GM23338 (cell line): ENCODE measurements around the gene TEN1. TPM values are rescaled to one million over a fixed set of nuclear protein-coding genes. Genes with fewer than 3 reads are reported as not detected.

Experiments
- ATAC-seq: fragments of 200-7000 bp; cut with Tn5 transposase; 3 replicates; pipeline ENCODE4 v1.9.1; 2020
- DNase-seq: peaks from one replicate; pipeline ENCODE4 v3.0.0-alpha.2; 2015; ENCODE audit warnings: low spot score
- H2AFZ ChIP-seq: fragments of 200-600 bp; sonication (generic); 2 replicates; pipeline ENCODE4 v1.8.0; 2016; ENCODE audit warnings: antibody characterized with exemption, mild to moderate bottlenecking, moderate library complexity
- H3F3A ChIP-seq: fragments of 200-600 bp; sonication (generic); replicated peaks from 2 replicates; pipeline ENCODE4 v1.8.0; 2017; ENCODE audit warnings: antibody characterized with exemption, mixed run types, low read depth
- H3K27ac ChIP-seq: fragments of 200-600 bp; sonication (generic); 2 replicates; pipeline ENCODE4 v1.6.1; 2016; ENCODE audit warnings: low read depth
- H3K27me3 ChIP-seq: fragments of 200-600 bp; sonication (generic); 2 replicates; pipeline ENCODE4 v1.8.0; 2016; ENCODE audit warnings: mild to moderate bottlenecking, mixed run types, moderate library complexity; ENCODE audit not compliant: insufficient read depth
- H3K36me3 ChIP-seq: fragments of 200-600 bp; sonication (generic); 2 replicates; pipeline ENCODE4 v1.8.0; 2016; ENCODE audit warnings: mild to moderate bottlenecking; ENCODE audit not compliant: insufficient read depth
- H3K4me1 ChIP-seq: fragments of 200-600 bp; sonication (generic); 2 replicates; pipeline ENCODE4 v1.8.0; 2016; ENCODE audit warnings: mild to moderate bottlenecking, moderate library complexity; ENCODE audit not compliant: insufficient read depth
- H3K4me2 ChIP-seq: fragments of 200-600 bp; sonication (generic); 2 replicates; pipeline ENCODE4 v1.7.1; 2017; ENCODE audit warnings: mixed run types
- H3K4me3 ChIP-seq: fragments of 200-600 bp; sonication (generic); 2 replicates; pipeline ENCODE4 v1.6.1; 2016; ENCODE audit warnings: mixed run types
- H3K79me2 ChIP-seq: fragments of 200-600 bp; sonication (generic); replicated peaks from 2 replicates; pipeline ENCODE4 v1.8.0; 2017; ENCODE audit warnings: mild to moderate bottlenecking; ENCODE audit not compliant: insufficient read depth
- H3K9me2 ChIP-seq: fragments of 200-600 bp; sonication (generic); 2 replicates; pipeline ENCODE4 v1.8.0; 2017; ENCODE audit not compliant: insufficient read depth
- H4K20me1 ChIP-seq: fragments of 200-600 bp; sonication (generic); replicated peaks from 2 replicates; pipeline ENCODE4 v1.8.0; 2017; ENCODE audit warnings: mild to moderate bottlenecking; ENCODE audit not compliant: insufficient read depth
- H3K27ac Mint-ChIP-seq: 2 replicates; pipeline ENCODE4 v1.8.0; 2020; ENCODE audit warnings: inconsistent platforms, mild to moderate bottlenecking, moderate library complexity, mixed read lengths
- H3K27me3 Mint-ChIP-seq: 3 replicates; pipeline ENCODE4 v1.8.0; 2022; ENCODE audit warnings: low read depth, mild to moderate bottlenecking, moderate library complexity, mixed read lengths, inconsistent platforms; ENCODE audit not compliant: insufficient read depth, poor library complexity
- H3K36me3 Mint-ChIP-seq: 3 replicates; pipeline ENCODE4 v1.8.0; 2021; ENCODE audit warnings: low read depth, mild to moderate bottlenecking, inconsistent platforms, moderate library complexity, mixed read lengths
- H3K4me1 Mint-ChIP-seq: 3 replicates; pipeline ENCODE4 v1.8.0; 2020; ENCODE audit warnings: mild to moderate bottlenecking, inconsistent platforms, mixed read lengths
- H3K4me3 Mint-ChIP-seq: 3 replicates; pipeline ENCODE4 v1.8.0; 2021; ENCODE audit warnings: moderate library complexity, mild to moderate bottlenecking, inconsistent platforms, mixed read lengths
- H3K9me3 Mint-ChIP-seq: 3 replicates; pipeline ENCODE4 v1.8.0; 2020; ENCODE audit warnings: moderate library complexity, mild to moderate bottlenecking, inconsistent platforms, mixed read lengths
- CREB1 ChIP-seq: fragments of 250-450 bp; sonication (Bioruptor Pico); IDR thresholded peaks from 2 replicates; pipeline ENCODE4 v1.5.0; 2020; ENCODE audit warnings: low read depth, mild to moderate bottlenecking, moderate library complexity
- CTCF ChIP-seq, 2 experiments: fragments of 200-600 bp in 1 of 2; sonication (generic) in 1 of 2; conservative IDR thresholded peaks; 2 replicates each; pipeline versions ENCODE4 v1.5.1 to v1.6.1; 2016 to 2017; ENCODE audit warnings: antibody characterized with exemption in 2 of 2, low read depth in 2 of 2, mild to moderate bottlenecking in 2 of 2, moderate library complexity in 1 of 2
- ETS1 ChIP-seq: IDR thresholded peaks from 2 replicates; pipeline ENCODE4 v1.6.1; 2016; ENCODE audit warnings: antibody characterized with exemption
- EZH2 ChIP-seq: fragments of 200-600 bp; sonication (generic); IDR thresholded peaks from one replicate; pipeline ENCODE4 v1.8.0; 2017; ENCODE audit warnings: antibody characterized with exemption, mild to moderate bottlenecking, low read depth; ENCODE audit not compliant: unreplicated experiment
- EZH2phosphoT487 ChIP-seq: fragments of 200-600 bp; sonication (generic); IDR thresholded peaks from one replicate; pipeline ENCODE4 v1.8.1; 2018; ENCODE audit warnings: antibody characterized with exemption; ENCODE audit not compliant: unreplicated experiment
- JUNB ChIP-seq: IDR thresholded peaks from one replicate; pipeline ENCODE4 v1.6.1; 2016; ENCODE audit warnings: antibody characterized with exemption; ENCODE audit not compliant: unreplicated experiment
- NANOG ChIP-seq: IDR thresholded peaks from 2 replicates; pipeline ENCODE4 v1.6.1; 2016; ENCODE audit warnings: antibody characterized with exemption, borderline replicate concordance
- POLR2AphosphoS5 ChIP-seq: IDR thresholded peaks from 2 replicates; pipeline ENCODE4 v1.6.1; 2016; ENCODE audit warnings: antibody characterized with exemption, low read depth
- REST ChIP-seq: IDR thresholded peaks from one replicate; pipeline ENCODE4 v1.6.1; 2018; ENCODE audit warnings: antibody characterized with exemption; ENCODE audit not compliant: unreplicated experiment
- STAT1 ChIP-seq: IDR thresholded peaks from one replicate; pipeline ENCODE4 v1.6.1; 2016; ENCODE audit warnings: antibody characterized with exemption; ENCODE audit not compliant: unreplicated experiment
- ZNF114 ChIP-seq: fragments of 250-450 bp; sonication (Bioruptor Pico); IDR thresholded peaks from 2 replicates; pipeline ENCODE4 v1.5.0; 2020; ENCODE audit warnings: mild to moderate bottlenecking, moderate library complexity
- ZNF331 ChIP-seq: fragments of 250-450 bp; sonication (Bioruptor Pico); IDR thresholded peaks from 2 replicates; pipeline ENCODE4 v1.5.0; 2020; ENCODE audit warnings: low read depth, mild to moderate bottlenecking, moderate library complexity
- ZNF462 ChIP-seq: fragments of 250-450 bp; sonication (Bioruptor Pico); IDR thresholded peaks from 2 replicates; pipeline ENCODE4 v1.5.0; 2020; ENCODE audit warnings: mild to moderate bottlenecking, moderate library complexity
- polyA plus RNA-seq: library from polyadenylated mRNA; unstranded; fragments of >200 nt; fragmentation: Nextera tagmentation; extraction: Ambion mirVana; gene quantifications from 2 replicates; pipeline ENCODE4 v1.2.1, GENCODE V29; 2016
- total RNA-seq: library from RNA; depleted of rRNA; stranded (reverse); fragments of >200 nt; shearing (Covaris generic); gene quantifications from 2 replicates; pipeline ENCODE4 v1.2.3, GENCODE V29; 2014

TEN1 gene
- total and polyA plus RNA-seq, 2 experiments from 2014 or later, result 11.3 to 14.1 TPM

- peaks cover 3% of the 10 kb centered on the region; the same call in 2 of the 3 replicates for H3K4me1 Mint-ChIP-seq
These were observed 39.8 kb downstream of the TEN1 start for GRCh38 chr17:76018801-76019200.

More at GRCh38 chr17:76018801-76019200, 39.8 kb downstream of the TEN1 start:
- 0 out of 2 replicates have a peak, but pooled peaks cover 6% of the 10 kb centered on the region for H3F3A ChIP-seq
- H3K4me2 ChIP-seq, result no peak overlapping the region
- no peak overlapping the region for H3K27ac ChIP-seq
- H4K20me1 ChIP-seq, result no peaks in the 10 kb centered on the region
- Mint-ChIP-seq H3K27ac (no peak overlapping the region), H3K4me3 (no peak overlapping the region), H3K9me3 (no peaks in the 10 kb centered on the region), H3K36me3 (no peaks in the 10 kb centered on the region), H3K27me3 (peaks cover 7% of the 10 kb centered on the region)
- TF ChIP-seq EZH2 (no peak), EZH2phosphoT487 (no peak), STAT1 (no peak), CREB1 (CRISPR knock-in tag) (no peak), NANOG (no peak), ZNF331 (CRISPR knock-in tag) (no peak), JUNB (no peak), REST (no peak), CTCF (conservative IDR thresholded peaks at IDR 0.05; ENCODE audit: low read depth in 2 of 2) (no peak), ZNF114 (CRISPR knock-in tag) (no peak), ZNF462 (CRISPR knock-in tag) (no peak), POLR2AphosphoS5 (no peak), ETS1 (no peak)
- H3K27me3 ChIP-seq, result no peaks in the 10 kb centered on the region
- H3K4me1 ChIP-seq, result no peaks in the 10 kb centered on the region
- DNase-seq (no peak), ATAC-seq (no peak)
- H3K9me2 ChIP-seq, result no peaks in the 10 kb centered on the region
- H3K4me3 ChIP-seq, result no peak overlapping the region
- H3K36me3 ChIP-seq, result no peaks in the 10 kb centered on the region
- H3K79me2 ChIP-seq, result no peaks in the 10 kb centered on the region
- no peak overlapping the region; the same call in 1 of the 2 replicates for H2AFZ ChIP-seq
